ENCODE data around the gene MAPT.

The MAPT gene

DNA sequence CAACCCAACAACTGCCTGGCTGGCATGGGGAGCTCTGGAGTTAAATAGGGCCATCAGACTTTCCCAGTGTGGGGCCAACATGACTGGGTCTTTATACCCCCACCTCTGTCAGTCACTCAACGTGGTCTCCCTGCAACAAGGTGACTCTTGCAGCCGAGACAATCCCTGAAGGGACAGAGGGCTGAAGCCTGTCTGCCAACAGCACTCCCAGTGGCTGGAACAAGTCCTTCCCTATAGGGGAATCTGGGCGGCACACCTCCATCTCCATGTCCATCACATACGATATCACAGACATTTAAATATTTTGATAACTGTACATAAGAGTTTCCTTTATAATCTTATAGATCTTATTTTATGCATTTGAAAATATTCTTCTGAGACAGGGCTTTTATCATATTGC lies 4.8 kb upstream of the MAPT start:
- TF ChIP-seq, protein P1, sequence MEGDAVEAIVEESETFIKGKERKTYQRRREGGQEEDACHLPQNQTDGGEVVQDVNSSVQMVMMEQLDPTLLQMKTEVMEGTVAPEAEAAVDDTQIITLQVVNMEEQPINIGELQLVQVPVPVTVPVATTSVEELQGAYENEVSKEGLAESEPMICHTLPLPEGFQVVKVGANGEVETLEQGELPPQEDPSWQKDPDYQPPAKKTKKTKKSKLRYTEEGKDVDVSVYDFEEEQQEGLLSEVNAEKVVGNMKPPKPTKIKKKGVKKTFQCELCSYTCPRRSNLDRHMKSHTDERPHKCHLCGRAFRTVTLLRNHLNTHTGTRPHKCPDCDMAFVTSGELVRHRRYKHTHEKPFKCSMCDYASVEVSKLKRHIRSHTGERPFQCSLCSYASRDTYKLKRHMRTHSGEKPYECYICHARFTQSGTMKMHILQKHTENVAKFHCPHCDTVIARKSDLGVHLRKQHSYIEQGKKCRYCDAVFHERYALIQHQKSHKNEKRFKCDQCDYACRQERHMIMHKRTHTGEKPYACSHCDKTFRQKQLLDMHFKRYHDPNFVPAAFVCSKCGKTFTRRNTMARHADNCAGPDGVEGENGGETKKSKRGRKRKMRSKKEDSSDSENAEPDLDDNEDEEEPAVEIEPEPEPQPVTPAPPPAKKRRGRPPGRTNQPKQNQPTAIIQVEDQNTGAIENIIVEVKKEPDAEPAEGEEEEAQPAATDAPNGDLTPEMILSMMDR (IDR thresholded peaks at IDR 0.05; ENCODE audit: low read depth, low read length), result no peak
- no peak for DNase-seq (ENCODE audit: extremely low read depth, low read depth)

DNA sequence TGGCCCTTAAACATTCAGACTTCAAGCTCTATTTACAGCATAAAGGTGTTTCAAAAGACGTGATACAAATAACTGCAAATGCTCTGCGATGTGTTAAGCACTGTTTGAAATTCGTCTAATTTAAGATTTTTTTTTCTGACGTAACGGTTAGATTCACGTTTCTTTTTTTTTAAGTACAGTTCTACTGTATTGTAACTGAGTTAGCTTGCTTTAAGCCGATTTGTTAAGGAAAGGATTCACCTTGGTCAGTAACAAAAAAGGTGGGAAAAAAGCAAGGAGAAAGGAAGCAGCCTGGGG lies 681 bp upstream of the MAPT start:
- no peak for DNase-seq (ENCODE audit: extremely low read depth, low read depth)
- TF ChIP-seq, protein P1 (IDR thresholded peaks at IDR 0.05; ENCODE audit: low read depth, low read length), result no peak

DNA sequence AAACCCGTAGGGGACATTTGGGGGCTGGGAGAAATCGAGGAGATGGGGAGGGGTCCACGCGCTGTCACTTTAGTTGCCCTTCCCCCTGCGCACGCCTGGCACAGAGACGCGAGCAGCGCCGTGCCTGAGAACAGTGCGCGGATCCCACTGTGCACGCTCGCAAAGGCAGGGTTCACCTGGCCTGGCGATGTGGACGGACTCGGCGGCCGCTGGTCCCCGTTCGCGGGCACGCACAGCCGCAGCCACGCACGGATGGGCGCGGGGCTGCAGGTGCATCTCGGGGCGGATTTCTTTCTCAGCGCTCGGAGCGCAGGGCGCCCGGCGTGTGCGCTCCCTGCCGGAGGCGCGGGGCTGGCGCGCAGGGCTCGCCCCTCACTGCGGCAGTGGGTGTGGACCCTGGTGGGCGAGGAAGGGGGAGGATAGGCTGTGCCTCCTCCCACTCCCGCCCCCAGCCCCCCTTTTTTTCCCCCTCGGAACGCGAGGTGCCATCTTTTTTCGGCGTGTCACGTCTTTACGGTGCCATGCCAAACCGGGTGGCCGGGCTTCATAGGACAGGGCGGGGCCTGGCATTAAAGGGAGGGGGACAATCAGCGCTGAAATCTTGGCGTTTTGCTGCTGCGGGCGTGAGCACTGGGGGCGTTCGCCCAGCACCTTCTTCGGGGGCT lies 1.1 kb downstream of the MAPT start:
- no peak for DNase-seq (ENCODE audit: extremely low read depth, low read depth)

DNA sequence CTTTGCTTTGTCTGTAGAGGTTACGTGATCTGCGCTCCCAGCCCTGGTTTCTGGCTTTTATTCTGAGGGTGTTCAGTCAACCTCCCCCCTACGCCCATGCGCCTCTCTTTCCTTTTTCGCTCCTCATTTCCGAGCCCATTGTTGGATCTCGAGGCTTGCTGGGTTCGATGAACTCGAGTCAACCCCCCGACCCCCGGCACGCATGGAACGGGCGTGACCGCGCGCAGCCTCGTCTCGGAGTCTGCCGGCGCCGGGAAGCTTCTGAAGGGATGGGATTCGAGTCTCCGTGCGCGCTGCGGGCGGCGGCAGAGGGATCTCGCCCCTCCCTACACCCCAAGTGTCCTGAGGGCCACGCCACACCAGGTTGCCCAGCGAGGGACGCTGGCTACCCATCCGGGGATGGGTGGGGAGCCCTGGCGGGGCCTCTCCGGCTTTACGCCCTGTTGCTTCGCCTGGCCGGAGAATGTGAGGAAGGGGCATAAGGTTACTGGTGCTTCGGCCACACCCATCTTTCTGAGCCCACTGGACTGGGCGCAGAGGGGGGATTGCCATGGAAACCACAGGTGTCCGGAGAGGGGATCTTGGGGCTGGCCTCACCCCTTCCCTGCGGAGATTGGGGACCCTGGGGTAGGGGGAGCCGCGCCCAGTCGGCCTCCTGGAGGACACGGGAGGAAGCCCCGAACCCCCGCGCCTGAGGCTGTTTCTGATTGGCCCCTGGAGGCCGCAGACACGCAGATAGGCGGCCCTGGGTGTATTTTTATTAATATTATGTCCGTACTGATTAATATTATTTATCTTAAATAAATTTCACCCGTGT lies 1.8 kb downstream of the MAPT start:
- TF ChIP-seq, protein P1 (IDR thresholded peaks at IDR 0.05; ENCODE audit: low read depth, low read length), result no peak
- no peak for DNase-seq (ENCODE audit: extremely low read depth, low read depth)

More for the DNA sequence above, 1.1 kb downstream of the MAPT start:
- TF ChIP-seq, protein P1 (IDR thresholded peaks at IDR 0.05; ENCODE audit: low read depth, low read length), result no peak

DNA sequence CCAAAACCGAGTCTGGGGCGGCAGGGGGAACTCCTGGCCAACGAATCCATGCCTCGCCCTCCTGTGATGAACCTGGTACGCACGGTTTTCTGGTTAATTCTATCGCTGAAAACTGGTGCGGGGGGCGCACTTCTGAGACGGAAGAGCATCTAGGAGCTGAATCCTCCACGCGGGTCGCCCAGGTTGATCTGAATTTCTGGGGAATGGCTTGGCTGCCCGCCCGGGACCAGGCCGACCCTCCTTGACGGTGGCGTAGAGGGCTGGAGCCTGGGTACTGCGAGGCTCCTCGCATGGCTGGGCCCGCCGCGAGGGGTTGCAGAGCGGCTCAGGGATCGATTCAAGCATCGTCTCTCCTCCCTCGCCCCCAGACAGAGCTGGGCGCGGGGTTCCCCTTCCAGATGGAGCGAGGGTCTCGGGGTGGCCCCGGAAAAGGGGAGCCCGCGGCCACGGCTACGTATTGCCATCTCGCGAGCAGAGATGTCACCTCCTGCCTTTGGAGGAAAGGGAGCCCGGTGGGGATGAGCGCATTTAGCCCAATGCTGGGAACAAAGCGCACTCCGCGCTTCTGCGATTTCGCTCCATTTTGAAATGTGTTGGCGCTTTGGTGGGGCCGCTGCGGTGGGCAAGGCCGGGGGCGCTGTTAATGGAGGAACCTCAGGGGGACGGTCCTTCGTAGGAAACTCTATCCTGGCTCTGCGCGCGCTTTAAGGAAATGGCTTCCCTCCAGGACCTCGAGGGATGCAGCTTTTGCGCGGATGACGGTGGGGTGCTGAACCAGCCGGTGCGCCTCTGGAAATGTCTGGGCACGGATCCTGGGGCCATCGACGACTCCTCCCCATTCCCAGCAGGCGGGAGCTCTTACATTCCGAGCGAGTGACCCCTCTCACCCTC lies 2.7 kb downstream of the MAPT start:
- TF ChIP-seq, protein P1 (IDR thresholded peaks at IDR 0.05; ENCODE audit: low read depth, low read length), result no peak
- no peak for DNase-seq (ENCODE audit: extremely low read depth, low read depth)

DNA sequence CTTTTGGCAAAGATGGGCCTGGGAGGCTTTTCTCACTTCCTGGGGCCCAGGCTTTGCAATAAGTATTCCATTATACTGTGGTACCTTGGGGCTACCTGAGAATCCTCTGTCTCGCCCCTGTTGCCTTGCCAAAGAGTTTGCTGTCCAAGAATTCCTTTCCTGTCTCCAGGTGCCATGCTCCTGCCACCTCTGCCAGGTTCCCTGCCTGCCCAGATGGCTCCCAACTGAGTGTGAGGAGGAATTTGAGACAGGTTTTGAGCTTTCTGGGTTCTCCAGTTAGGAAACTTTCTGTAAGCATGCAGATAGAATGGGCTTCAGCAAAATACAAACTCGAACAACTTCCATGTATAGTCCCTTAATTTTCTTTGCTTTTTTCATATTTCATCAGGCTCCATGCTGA lies 5.8 kb downstream of the MAPT start:
- DNase-seq (ENCODE audit: extremely low read depth, low read depth), result no peak
- TF ChIP-seq, protein P1 (IDR thresholded peaks at IDR 0.05; ENCODE audit: low read depth, low read length), result no peak
